Left cardiac atrium (tissue), 4 donors: ENCODE measurements around the gene GATAD2A. TPM values are rescaled to one million over a fixed set of nuclear protein-coding genes. Genes with fewer than 3 reads are reported as not detected.

Experiments used
- ATAC-seq, 2 donors: fragments of 200-7000 bp; cut with Tn5 transposase; one replicate each; pipeline ENCODE4 v1.9.1; 2020; ENCODE audit warnings: mild to moderate bottlenecking in 2 of 2, moderate library complexity in 2 of 2
- DNase-seq: peaks from one replicate; pipeline ENCODE4 v3.0.0-alpha.2; 2020
- intact Hi-C, 2 donors: fragments of 100-400 bp; cut with DNase I; formaldehyde crosslinking; loops; one replicate each; pipeline versions ENCODE4 v1.14.1 to v1.15.1; 2022 to 2023
- microRNA-seq, 2 donors: library from miRNA; unstranded; fragments of <30 nt; microRNA quantifications; one replicate each; pipeline ENCODE4 v1.2.0, GENCODE V29; 2020
- total RNA-seq, 2 donors: library from RNA; stranded (reverse); fragmentation: NEBNext Ultra II Directional; extraction: Animal tissue kit (Norgen Biotek cat#: 25700); gene quantifications; one replicate each; pipeline ENCODE4 v1.2.1, GENCODE V29; 2021
- donor health status: DM: no; HTN: yes; CAD: no.
- donor health status: DM: no; HTN: yes; CAD: no; lungs with severe emphysema.
- donor health status: DM: yes; HTN: yes; CAD: no.
- donor health status: Dilated cardiomyopathy.

GATAD2A gene
- total RNA-seq, 2 donors from 2014 or later: 34.2 to 62.3 TPM

DNA sequence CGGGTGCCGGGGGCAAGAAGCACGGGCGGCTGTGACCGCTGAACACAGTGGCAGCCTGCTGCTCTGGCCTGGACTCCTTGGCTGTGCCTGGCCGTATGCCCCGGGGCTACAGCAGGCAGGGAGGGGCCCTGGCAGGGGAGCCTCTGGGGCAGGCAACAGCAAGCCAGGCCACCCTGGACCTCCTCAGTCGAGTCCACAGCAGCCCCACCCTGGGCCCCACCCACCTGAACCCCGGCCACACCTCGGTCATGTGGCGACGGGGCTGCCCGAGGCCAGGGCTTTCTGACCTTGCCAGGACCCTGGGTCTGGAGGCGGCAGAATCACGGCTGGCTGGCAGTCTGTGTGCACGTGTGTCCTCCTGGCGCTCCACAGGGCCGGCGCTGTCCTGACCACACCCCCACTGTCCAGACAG is 141.3 kb downstream of the GATAD2A start:
- intact Hi-C loops: no loop called here
- peak; percentile 37 to 43 for ATAC-seq
- DNase-seq: no peak

DNA sequence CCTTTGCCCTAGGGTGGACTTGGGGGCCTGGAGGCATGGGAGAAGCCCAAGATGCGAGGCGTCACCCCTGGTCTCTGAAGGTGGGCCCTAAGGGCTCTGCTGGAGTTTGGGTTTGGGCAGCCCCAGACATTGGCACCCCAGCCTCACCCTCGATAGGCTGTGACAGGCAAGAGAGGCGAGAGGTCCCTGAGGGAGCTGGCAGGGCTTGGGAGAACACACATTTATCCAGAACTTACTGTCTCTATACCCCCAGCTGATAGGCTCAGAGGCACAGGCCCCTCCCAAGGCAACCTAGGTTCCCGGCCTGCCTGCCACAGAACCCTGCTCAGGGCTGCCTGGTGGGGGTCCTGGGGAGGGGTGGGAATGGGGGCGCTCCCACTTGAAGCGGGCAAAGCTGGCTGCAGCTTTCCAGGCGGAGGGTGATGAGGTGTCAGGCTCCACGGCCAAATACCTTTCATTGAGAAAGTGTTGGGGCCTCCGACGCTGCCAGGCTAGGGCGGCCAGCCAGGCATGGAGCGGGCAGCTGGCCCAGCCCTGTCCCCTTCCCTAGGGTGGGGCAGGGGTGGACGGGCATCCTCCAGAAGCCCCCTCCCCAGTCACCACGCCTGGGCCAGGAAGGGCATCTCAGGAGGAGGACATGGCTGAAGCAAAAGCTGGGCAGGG is 142.3 kb downstream of the GATAD2A start:
- intact Hi-C loops: no loop called here
- ATAC-seq: peak; percentile 58 to 72
- DNase-seq: no peak

DNA sequence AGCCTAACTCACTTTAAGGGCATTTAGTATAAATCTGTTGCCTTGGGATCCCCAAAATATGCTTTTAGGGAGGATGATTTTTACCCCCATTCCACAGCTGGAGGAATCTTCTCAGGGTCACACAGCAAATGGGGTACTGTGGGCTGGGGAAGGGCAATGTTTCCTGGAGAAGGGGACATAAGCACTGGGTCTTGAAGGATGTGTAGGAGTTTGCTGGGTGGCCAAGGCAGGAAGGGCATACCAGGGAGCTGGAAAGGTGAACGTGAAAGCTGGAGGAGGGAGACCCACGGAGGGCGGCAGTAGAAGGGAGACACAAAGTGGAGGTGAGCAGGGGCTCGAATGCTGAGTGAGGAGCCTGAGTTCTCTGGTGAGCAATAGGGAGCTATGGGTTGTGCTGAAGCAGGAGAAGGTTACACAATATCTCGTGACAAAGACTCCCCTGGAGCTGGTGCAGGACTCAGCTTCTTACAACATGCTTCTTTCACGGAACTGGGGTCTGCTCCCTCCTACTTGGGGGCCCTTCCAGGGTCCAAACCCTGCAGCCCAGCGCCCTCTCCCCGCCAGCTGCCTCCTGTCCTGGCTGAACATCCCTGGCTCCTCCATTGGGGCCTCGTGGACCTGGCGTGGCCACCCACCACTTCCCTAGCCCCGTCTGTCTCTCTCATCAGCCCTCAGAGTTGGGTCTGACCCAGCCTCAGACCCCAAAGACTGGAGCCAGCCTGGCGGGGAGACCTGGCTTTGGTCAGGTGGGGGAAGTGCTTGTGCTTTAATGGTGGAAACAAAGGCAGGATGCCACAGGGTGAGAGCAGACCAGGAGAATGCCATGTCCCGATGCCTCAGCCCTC is 143.7 kb downstream of the GATAD2A start:
- intact Hi-C loops: no loop called here
- ATAC-seq (no peak), DNase-seq (no peak)

DNA sequence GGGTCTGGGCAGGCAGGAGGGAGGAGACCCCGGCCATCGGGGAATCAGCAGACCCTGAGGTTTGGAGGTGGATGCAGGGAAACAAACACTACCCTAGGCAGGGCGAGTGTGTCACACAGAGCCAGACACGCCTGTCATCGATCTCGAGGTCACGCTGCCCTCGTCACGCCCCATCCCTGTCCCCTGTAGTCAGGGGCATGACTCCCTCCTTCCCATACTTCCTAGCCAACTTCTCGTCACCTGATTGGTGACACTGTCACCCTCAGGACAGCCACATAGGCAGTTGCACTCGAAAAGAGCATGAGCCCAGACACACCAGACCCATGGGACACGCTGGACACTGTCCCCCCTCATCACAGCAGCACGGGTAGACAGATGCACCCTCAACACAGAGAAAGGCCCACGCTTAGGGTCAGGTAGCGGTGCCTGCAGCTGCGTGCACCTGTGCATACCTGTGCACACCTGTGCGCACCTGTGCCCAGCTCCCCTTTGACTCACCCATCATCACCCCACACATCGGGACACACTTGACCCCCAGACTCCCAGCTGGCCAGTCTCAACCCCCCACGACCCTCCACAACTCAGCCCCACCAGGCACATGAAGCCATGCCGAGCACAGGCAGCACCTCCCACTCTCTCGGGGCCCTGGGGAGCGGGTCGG is 144.5 kb downstream of the GATAD2A start:
- DNase-seq (no peak), ATAC-seq (no peak)
- intact Hi-C loops: no loop called here

DNA sequence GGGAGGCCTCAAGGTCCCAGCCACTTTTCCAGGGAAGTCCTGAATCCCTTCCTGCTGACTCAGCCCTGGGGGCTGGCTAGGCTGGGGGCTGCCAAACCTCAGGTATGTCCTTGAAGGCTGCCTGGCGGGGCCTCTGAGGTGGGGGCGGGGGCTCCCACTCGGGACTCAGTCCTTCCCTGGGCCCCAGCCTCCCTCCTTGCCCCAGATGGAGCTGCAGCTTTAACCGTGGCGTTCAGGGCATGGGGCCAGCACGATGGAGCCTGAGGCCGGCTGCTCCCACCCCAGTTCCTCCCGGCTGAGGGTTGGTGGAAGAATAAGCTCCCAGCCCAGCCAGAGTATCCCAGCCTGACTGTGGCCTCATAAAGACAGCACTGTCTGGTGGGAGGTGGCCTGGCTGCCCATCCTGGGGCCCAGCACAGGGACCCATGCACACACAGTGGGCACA is 145.0 kb downstream of the GATAD2A start:
- ATAC-seq (no peak), DNase-seq (no peak)
- intact Hi-C loops: no loop called here

DNA sequence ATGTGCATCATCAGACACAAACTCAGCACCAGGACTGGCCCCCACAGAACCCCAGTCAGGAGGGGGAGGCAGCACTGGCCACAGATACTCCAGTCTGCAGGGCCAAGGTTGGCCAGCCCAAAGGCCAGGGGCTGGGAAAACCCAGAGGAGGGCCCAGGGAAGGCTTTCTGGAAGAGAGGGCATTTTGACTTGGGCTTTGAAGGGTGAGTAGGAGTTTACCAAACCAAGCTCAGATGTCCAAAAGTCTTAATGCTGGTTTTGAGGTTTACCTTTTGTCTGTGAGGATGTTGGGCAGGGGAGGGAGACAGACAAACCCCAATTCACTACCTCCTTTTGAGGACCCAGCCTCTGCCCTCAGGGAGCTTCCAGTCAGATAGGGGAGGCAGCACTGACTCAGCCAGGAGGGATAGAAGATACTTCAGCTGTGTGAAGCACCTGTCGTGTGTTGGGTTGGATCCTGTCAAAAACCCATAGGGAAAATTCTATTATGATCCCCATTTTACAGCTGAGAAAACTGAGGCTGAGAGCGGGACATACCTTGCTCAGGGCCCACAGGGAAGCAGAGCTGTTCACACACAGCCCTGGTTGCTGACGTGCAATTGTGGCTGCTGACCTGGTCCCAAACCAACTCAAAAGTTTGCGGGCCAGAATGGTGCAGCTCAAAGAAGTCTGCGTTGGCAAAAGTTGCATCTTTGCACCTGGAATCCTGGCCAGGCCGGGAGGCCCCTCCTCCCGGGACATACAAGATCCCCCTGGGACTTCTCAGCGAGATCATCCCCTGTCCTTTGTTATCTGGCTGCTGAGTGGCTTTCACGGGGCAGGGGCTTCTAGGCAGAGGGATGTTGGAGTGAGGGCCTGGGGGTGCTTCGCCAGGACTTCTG is 145.7 kb downstream of the GATAD2A start:
- ATAC-seq (no peak), DNase-seq (no peak)
- intact Hi-C loops: no loop called here

DNA sequence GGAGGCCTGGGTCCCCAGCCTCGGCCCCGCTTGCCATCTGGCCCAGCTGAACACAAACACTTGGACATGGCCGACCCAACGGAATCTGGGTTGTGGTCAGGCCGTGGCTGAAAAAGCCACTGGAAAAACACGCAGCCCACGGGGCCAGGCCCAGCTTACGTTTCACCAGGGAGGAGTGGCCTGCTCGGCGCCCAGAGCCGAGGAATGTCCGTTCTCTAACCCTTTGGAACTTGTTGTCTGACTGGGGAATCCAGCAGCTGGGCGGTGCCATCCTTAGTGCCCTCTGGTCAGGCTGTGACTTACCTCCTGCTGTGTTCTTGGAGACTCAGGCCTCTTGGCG is 146.3 kb downstream of the GATAD2A start:
- ATAC-seq (no peak), DNase-seq (no peak)
- intact Hi-C loops: no loop called here

DNA sequence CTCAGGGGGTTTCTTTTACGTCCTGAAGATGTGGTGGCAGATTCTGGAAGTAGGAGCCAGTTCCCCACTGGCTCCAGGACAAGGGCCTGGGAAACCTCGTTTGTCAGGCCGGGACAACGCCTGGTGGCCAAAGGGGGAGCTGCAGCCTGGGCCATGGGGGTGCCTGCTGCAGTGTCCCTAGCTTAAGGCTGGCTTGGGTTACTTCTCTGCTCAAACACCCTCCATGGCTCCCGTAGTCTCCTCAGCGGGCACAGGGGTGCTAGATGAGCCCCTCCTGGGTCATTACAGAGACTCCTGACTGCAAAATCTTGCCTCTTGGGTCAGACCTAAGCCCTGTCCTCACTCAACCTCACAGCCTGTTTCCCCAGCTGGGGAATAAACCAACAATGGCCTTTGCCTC is 147.3 kb downstream of the GATAD2A start:
- no peak for DNase-seq
- intact Hi-C loops: no loop called here
- ATAC-seq: no peak

DNA sequence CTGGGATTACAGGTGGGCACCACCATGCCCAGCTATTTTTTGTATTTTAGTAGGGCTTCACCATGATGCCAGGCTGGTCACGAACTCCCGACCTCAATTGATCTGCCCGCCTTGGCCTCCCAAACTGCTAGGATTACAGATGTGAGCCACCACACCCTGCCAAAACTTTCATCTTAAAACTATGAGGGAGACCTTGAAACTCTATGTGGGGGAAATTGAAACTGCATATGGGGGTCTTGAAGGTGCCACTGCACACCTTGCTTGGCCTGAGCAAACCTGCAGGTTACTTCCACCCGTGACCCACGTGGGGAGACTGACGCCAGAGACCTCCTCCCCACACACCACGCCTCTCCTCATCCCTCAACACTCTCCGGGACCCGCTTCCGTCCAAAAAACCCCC is 148.2 kb downstream of the GATAD2A start:
- intact Hi-C loops: no loop called here
- no peak for DNase-seq
- ATAC-seq: no peak

DNA sequence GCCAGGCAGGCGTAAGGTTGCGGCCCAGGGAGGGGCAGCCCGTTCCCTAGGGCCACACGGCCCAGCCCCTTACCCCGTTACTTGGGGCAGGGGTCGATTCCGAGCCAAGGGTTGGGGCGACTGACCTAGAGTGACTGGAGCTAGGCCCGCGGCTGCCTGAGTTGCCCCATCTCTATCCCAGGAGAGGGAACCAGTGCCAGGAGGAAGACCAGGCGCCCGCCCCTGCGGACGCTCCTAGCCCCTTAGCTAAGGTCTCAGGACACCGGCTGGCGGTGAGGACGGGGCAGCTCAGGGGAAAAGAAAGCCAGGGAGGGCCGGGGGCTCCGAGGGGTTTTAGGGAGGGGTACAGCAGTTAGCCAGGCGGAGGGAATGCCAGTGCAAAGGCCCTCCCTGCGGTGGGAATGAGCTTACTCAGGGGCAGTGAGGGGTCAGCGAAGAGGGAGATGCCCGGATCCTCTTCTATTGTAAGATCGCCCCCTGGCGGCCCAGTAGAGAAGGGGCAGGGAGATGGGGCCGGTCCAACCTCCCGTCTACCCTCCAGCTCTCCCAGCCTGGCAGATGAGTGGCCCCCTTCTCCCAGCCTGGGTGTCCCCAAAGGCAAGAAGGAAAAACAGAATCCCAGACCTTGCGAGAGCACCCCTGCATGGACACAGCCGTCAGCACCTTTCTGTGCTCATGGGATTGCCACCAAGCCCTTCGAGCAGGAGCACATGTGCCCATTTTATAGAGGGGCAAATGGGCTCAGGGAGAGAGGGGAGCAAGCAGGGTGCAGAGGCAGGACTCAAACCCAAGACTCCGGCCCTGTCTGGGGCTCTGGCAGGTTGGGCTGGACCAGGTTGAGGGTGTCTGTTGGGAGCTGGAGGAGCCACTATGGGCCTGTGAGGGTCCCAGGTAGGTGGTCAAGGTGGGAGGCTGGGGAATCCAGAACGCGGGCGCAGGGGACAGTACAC is 148.9 kb downstream of the GATAD2A start:
- DNase-seq (peak; percentile 57), ATAC-seq (peak; percentile 42 to 54)
- intact Hi-C loops: no loop called here

DNA sequence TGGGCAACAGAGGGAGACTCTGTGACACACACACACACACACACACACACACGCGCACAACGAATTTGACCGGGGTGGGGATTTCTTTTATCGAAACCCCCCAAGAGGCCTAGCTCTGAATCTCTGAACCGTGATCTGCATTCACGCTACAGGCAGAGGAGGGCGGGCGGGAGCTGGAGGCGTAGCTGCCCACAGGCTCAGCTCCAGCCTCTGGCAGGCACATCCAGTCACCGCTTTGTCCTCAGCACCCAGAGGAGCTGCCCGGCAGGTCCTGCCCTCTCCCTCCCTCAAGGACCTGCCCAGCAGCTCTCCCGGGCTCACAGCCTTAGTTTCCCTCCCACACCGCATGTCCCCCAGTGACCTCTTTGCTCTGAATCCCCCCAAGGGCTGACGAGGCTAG is 152.6 kb downstream of the GATAD2A start:
- DNase-seq (no peak), ATAC-seq (no peak)
- intact Hi-C loops: no loop called here

Small RNA genes lying within 50 kb of the gene (microRNA-seq; reads per million reads assigned to microRNA genes)
- gene MIR640: 0 reads per million in 2 donors

Other genes starting within 250 kb of the GATAD2A start
- under 1 TPM; 0.21 to 0.55 TPM for gene MEF2B, start 235.4 kb upstream of the GATAD2A start, total RNA-seq
- gene BORCS8, start 213.5 kb upstream of the GATAD2A start, total RNA-seq: 10 to 100 TPM; 20.1 to 24.0 TPM
- gene RFXANK, start 213.4 kb upstream of the GATAD2A start, total RNA-seq: 10 to 100 TPM; 40.7 to 46.2 TPM
- gene NR2C2AP, start 202.3 kb upstream of the GATAD2A start, total RNA-seq: 10 to 100 TPM in 1 of 2 donors, 1 to 10 TPM in 1; 9.4 to 11.2 TPM
- not detected for gene NCAN, start 193.7 kb upstream of the GATAD2A start, total RNA-seq
- gene TM6SF2, start 132.4 kb upstream of the GATAD2A start, total RNA-seq: 1 to 10 TPM in 1 of 2 donors, under 1 TPM in 1; 0.59 to 1.4 TPM
- 10 to 100 TPM; 33.5 to 40.5 TPM for gene SUGP1, start 85.2 kb upstream of the GATAD2A start, total RNA-seq
- gene MAU2, start 84.8 kb upstream of the GATAD2A start, total RNA-seq: 10 to 100 TPM; 26.2 to 35.5 TPM
- gene TSSK6, start 109.9 kb downstream of the GATAD2A start, total RNA-seq: under 1 TPM; 0.50 to 0.88 TPM
- 100 to 1,000 TPM; 850 to 852 TPM for gene NDUFA13, start 110.5 kb downstream of the GATAD2A start, total RNA-seq
- gene YJEFN3, start 123.2 kb downstream of the GATAD2A start, total RNA-seq: 1 to 10 TPM; 2.7 to 2.9 TPM
- gene CILP2, start 132.6 kb downstream of the GATAD2A start, total RNA-seq: under 1 TPM; 0.32 to 0.71 TPM
- under 1 TPM; 0.35 to 0.37 TPM for gene PBX4, start 213.0 kb downstream of the GATAD2A start, total RNA-seq
- gene LPAR2, start 222.5 kb downstream of the GATAD2A start, total RNA-seq: 1 to 10 TPM in 1 of 2 donors, under 1 TPM in 1; 0.47 to 2.6 TPM
- gene GMIP, start 238.0 kb downstream of the GATAD2A start, total RNA-seq: 1 to 10 TPM; 5.8 to 7.5 TPM